Measurements from ENCODE around the gene FHDC1.

DNA sequence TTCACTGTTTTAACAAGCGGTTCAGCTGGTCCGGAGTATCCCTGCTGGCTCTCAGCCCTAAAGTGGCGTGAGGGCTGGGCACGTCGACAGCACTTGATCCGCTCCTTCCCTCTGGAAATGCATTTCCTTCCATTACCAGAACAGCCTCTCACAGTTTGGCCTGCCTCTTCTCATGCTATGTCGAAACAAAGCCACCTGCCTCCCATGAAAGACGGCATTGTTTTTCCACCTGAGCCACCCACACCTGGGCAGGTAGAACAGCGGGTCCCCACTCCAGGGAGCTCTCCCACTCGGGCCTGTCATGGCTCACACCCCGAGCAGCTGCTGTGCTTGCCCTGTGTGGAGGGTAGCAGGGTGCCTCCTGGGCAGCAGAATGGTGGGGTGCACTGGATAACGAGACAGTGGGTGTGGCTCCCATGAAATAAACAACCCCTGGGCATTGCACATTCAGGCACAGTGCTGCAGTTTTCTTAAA, 86.2 kb downstream of the FHDC1 start:
- TF ChIP-seq CTCF (IDR thresholded peaks at IDR 0.05) (no peak), POLR2A (IDR thresholded peaks at IDR 0.05) (no peak), POLR2AphosphoS5 (IDR thresholded peaks at IDR 0.05) (no peak), EP300 (IDR thresholded peaks at IDR 0.05) (no peak)
